A549 (cell line): ENCODE data around the gene MARCHF10.

Experiments used
- CHD2 ChIP-seq: fragments of 150-350 bp; IDR thresholded peaks from 2 replicates; pipeline ENCODE4 v1.6.1; 2014; ENCODE audit warnings: low read length; ENCODE audit not compliant: partially characterized antibody
- CTCF ChIP-seq: fragments of >200 bp; sonication (Bioruptor Twin); formaldehyde crosslinking; IDR thresholded peaks from 3 replicates; pipeline ENCODE4 v1.5.1; 2016
- EP300 ChIP-seq, 2 experiments: fragments of >200 bp; sonication (Bioruptor Twin); formaldehyde crosslinking; IDR thresholded peaks; 2 replicates in 1 of 2; 3 replicates in 1 of 2; pipeline ENCODE4 v1.6.1; 2016 to 2017
- JUN ChIP-seq, 2 experiments: fragments of >200 bp; sonication (Bioruptor Twin); formaldehyde crosslinking; IDR thresholded peaks; 2 replicates in 1 of 2; 3 replicates in 1 of 2; pipeline ENCODE4 v1.6.1; 2016 to 2017
- MYC ChIP-seq: IDR thresholded peaks from 2 replicates; pipeline ENCODE4 v1.6.1; 2012; ENCODE audit warnings: mild to moderate bottlenecking, inconsistent platforms, low read length, improper control_type of control experiment, borderline replicate concordance
- NR3C1 ChIP-seq: fragments of >200 bp; sonication (Bioruptor Twin); formaldehyde crosslinking; IDR thresholded peaks from 3 replicates; pipeline ENCODE4 v1.6.1; 2017
- PBX3 ChIP-seq: IDR thresholded peaks from 2 replicates; pipeline ENCODE4 v1.6.1; 2012
- REST ChIP-seq: fragments of 200-600 bp; sonication (generic); IDR thresholded peaks from 2 replicates; pipeline ENCODE4 v1.6.1; 2016; ENCODE audit warnings: antibody characterized with exemption, mild to moderate bottlenecking, moderate library complexity
- RFX5 ChIP-seq: fragments of 450-650 bp; IDR thresholded peaks from 2 replicates; pipeline ENCODE4 v1.7.1; 2014; ENCODE audit warnings: antibody characterized with exemption, mild to moderate bottlenecking, moderate library complexity

DNA sequence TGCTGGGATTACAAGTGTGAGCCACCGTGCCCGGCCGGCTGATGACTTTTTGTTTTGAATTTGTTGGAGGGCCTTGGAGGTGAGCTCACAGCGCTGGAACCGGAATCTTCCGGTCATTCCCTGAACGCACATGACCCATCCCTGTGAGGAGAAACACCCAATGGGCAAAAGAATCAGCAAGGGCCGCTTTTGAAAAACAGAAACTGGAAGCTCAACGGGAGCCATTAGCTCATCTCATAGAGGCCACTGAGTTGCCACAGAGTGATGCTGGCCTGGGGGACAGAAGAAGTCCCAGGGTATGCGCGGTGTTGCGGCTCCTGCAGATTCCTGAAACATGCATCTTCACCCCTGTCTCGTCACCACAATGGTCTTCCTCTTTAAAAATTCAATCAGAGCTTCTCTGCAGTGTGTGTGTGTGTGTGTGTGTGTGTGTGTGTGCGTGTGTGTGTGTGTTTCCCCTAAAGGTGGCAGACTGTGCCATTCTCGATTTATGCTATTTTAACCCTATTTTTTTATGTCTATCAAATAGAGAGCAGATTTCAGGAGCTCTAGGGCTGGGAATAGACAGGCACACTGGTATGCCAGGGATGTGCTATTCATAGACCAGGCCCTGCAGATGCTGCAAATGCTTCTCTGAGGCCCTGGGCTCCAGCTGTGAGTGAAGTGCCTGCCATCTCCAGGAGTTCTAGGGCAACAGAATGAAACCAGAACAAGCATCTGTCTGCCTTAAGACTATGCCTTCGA is 68.3 kb downstream of the MARCHF10 start:
- TF ChIP-seq JUN (IDR thresholded peaks at IDR 0.05) (no peak), MYC (no peak), CTCF (no peak), CHD2 (no peak), EP300 (IDR thresholded peaks at IDR 0.05) (no peak), RFX5 (no peak), PBX3 (no peak), NR3C1 (no peak), REST (no peak)
